Heart left ventricle (tissue), 16 donors: Measurements from ENCODE around the gene ETFB. TPM values are rescaled to one million over a fixed set of nuclear protein-coding genes. Genes with fewer than 3 reads are reported as not detected.
"Not testable (repeated sequence)": the region's sequence is repeated elsewhere in the genome, so short reads cannot be mapped to it uniquely, and the experiment has no call there.

Source experiments
- ATAC-seq, 4 donors: fragments of 200-7000 bp; cut with Tn5 transposase; one replicate each; pipeline ENCODE4 v1.9.1; 2020 to 2022; ENCODE audit warnings: moderate library complexity in 4 of 4, mild to moderate bottlenecking in 3 of 4, moderate number of reproducible peaks in 1 of 4
- DNase-seq, 5 donors: peaks; one replicate each; pipeline ENCODE4 v3.0.0-alpha.2; 2020
- H3K27ac ChIP-seq, 12 donors: fragments of 200-600 bp; sonication (generic) in 4 of 12; one replicate each; pipeline versions ENCODE4 v1.5.0 to v1.8.0; 2016 to 2022; ENCODE audit warnings: mild to moderate bottlenecking in 2 of 12
- H3K27me3 ChIP-seq, 9 donors: fragments of 200-600 bp; sonication (generic) in 2 of 9; one replicate each; pipeline versions ENCODE4 v1.5.1 to v1.8.0; 2016 to 2022; ENCODE audit warnings: mild to moderate bottlenecking in 3 of 9
- H3K36me3 ChIP-seq, 9 donors: fragments of 200-600 bp; sonication (generic) in 2 of 9; one replicate each; pipeline versions ENCODE4 v1.5.0 to v1.8.0; 2018 to 2022; ENCODE audit warnings: mild to moderate bottlenecking in 2 of 9
- H3K4me1 ChIP-seq, 12 donors: fragments of 200-600 bp; sonication (generic) in 4 of 12; one replicate each; pipeline versions ENCODE4 v1.5.0 to v1.8.0; 2016 to 2022; ENCODE audit warnings: mild to moderate bottlenecking in 3 of 12
- H3K4me3 ChIP-seq, 12 donors: fragments of 200-600 bp; sonication (generic) in 4 of 12; one replicate each; pipeline versions ENCODE4 v1.5.0 to v1.8.0; 2017 to 2022; ENCODE audit warnings: mild to moderate bottlenecking in 9 of 12, moderate library complexity in 4 of 12
- H3K9me3 ChIP-seq, 12 donors: fragments of 200-600 bp; sonication (generic) in 4 of 12; one replicate each; pipeline versions ENCODE4 v1.5.0 to v1.8.0; 2016 to 2022; ENCODE audit warnings: mild to moderate bottlenecking in 1 of 12
- CTCF ChIP-seq, 12 donors: fragments of 200-600 bp; sonication (generic) in 4 of 12; IDR thresholded peaks; one replicate each; pipeline versions ENCODE4 v1.5.0 to v1.8.0; 2018 to 2022; ENCODE audit warnings: antibody characterized with exemption in 12 of 12, mild to moderate bottlenecking in 5 of 12
- POLR2A ChIP-seq, 2 donors: fragments of 450-650 bp; IDR thresholded peaks; one replicate each; pipeline ENCODE4 v1.6.1; 2017; ENCODE audit warnings: antibody characterized with exemption in 2 of 2, mild to moderate bottlenecking in 2 of 2, moderate library complexity in 2 of 2
- WGBS, 4 donors: extraction: QIAGEN DNeasy Blood & Tissue Kit in 2 of 4; methylation state at CpG; one replicate each; pipeline versions ENCODE4 v1.1.5 to v1.1.7; 2013 to 2018; 5-methylcytosine and 5-hydroxymethylcytosine counted together
- intact Hi-C, 10 donors: fragments of 100-400 bp; cut with DNase I; formaldehyde crosslinking; loops; one replicate each; pipeline versions ENCODE4 v1.11.1 to v1.14.2; 2022
- polyA plus RNA-seq, 2 donors: library from polyadenylated mRNA; stranded (reverse); fragments of 200-250 nt; gene quantifications; one replicate each; pipeline ENCODE4 v1.2.3, GENCODE V29; 2013
- total RNA-seq, 9 donors: library from RNA; depleted of rRNA in 2 of 9; stranded (reverse); fragments of >200 nt in 2 of 9; fragmentation: NEBNext Ultra II Directional in 3 of 9; extraction: Animal tissue kit (Norgen Biotek cat#: 25700) in 3 of 9; gene quantifications; one replicate each; pipeline versions ENCODE4 v1.1.0 to v1.2.4, GENCODE V29; 2016 to 2023
- donor health status: ischemic (EF 13 %, LVEDD 7.1; RV severe dilation, severe dysfunction).
- donor health status: healthy with polysubstance abuse.
- donor health status: DM: no; HTN: yes; CAD: no.
- donor health status: DM: no; HTN: no; CAD: no.
- donor health status: ischemic (EF 25% LVEDD 6.9; RV normal size, moderate dysfunction).
- donor health status: ischemic (EF 25% LVEDD 5.7; RV mildly dilated, moderate dysfunction).
- donor health status: healthy.
- donor health status: DM: yes; HTN: yes; CAD: no.
- donor health status: ischemic (EF 35%, LVEDD 5.7; RV mildly dilated, moderate dysfunction).
- donor health status: nonischemic (EF 11% LVEDD 7.7; RV severe dilation, severe dysfunction).
- donor health status: DM: yes; HTN: yes; CAD: no.
- donor health status: PGD.
- donor health status: ischemic (EF 29% LVEDD 5.4; RV normal size, mild dysfunction).
- donor health status: nonischemic (EF 23%, LVEDD 6.1; RV moderate dilation, normal function).

The ETFB gene
- total and polyA plus RNA-seq, 11 donors = 206 to 835 (median 301) TPM

DNA sequence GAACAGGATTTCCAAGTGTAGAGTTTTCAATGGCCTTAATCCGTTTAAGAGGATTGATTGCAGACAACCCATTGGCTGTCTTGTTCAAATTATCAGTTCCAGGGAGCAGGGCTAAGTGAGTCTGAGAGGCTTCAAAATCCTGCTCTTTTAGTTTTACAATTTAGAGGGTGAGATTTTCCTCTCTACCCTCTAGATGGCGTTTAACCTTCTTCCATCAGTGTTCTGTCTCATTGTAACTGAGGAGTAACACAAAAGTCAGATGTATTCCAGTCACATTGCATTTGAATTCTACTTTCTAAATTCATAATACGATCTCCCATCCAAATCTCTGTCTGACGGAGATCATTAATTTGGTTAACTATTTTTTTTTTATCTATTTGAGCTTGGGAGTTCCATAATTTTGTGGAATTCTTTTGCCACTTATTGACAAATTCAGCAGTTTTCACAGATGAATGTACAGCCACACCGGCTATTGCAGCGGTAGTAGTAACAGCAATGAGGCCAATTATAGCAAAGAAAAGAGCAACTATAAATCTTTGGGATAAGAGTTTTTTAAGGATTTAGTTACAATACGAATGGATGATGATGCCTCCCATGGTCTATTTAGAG lies 32.0 kb upstream of the ETFB start:
- Histone ChIP-seq H3K36me3 (no peaks in the 10 kb centered on the region), H3K27me3 (no peaks in the 10 kb centered on the region), H3K9me3 (peaks cover 0 to 17% (median 3%) of the 10 kb centered on the region in 12 donors), H3K27ac (no peak overlapping the region), H3K4me3 (no peak overlapping the region), H3K4me1 (peaks cover 0 to 24% (median 5%) of the 10 kb centered on the region in 12 donors)
- TF ChIP-seq CTCF (IDR thresholded peaks at IDR 0.05) (peak; percentile 20 to 61 (median 40)), POLR2A (IDR thresholded peaks at IDR 0.05) (no peak)
- intact Hi-C loops = loop anchor here in 4 of 10 donors (10.0 kb wide), 2 partner anchors 53 to 63 kb away; partner anchors contain the start of gene VSIG10L (in 2 of the 4)
- no peak for ATAC-seq
- DNase-seq = no peak
- 45 to 47% (median 47%) methylated on average over 7 of the region's 7 CpGs for WGBS, 4 donors

- WGBS, 4 donors = 57 to 62% (median 59%) methylated on average over 9 of the region's 9 CpGs
- H3K4me3 ChIP-seq, ATAC-seq, H3K27ac ChIP-seq, H3K36me3 ChIP-seq, DNase-seq, H3K27me3 ChIP-seq: not testable (repeated sequence)
- intact Hi-C loops = loop anchor here in 4 of 10 donors (10.0 kb wide), 2 partner anchors 53 to 63 kb away; partner anchors contain the start of gene VSIG10L (in 2 of the 4)
- Histone ChIP-seq H3K4me1 (peaks cover 0 to 24% (median 5%) of the 10 kb centered on the region in 12 donors), H3K9me3 (peaks cover 0 to 11% (median 3%) of the 10 kb centered on the region in 12 donors)
Measured at GRCh38 chr19:51397453-51397852, 31.3 kb upstream of the ETFB start.

DNA sequence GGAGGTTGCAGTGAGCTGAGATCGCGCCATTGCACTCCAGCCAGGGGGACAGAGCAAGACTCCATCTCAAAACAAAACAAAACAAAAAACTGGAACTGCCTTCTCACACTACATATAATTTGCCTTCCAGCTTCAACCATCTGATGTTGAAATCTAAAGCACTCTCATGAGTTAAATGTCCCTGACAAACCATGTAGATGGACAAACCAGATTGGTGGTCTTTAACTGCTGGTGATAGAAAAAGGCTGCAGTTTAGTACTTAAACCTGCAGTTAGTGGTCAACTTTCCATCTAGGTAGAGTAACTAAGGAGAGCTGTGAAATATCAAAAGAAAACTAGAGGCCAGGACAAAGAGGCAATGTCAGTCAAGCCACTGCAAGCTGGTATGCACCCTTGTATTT lies 30.0 kb upstream of the ETFB start:
- intact Hi-C loops = loop anchor here in 4 of 10 donors (10.0 kb wide), 2 partner anchors 51 to 61 kb away; partner anchors contain the start of gene VSIG10L (in 2 of the 4)
- Histone ChIP-seq H3K9me3 (no peaks in the 10 kb centered on the region), H3K36me3 (no peaks in the 10 kb centered on the region), H3K27me3 (no peaks in the 10 kb centered on the region), H3K27ac (no peak overlapping the region), H3K4me1 (peaks cover 0 to 24% (median 5%) of the 10 kb centered on the region in 12 donors), H3K4me3 (no peak overlapping the region)
- 94 to 100% (median 96%) methylated on average over 2 of the region's 2 CpGs for WGBS, 4 donors
- TF ChIP-seq POLR2A (IDR thresholded peaks at IDR 0.05) (no peak), CTCF (IDR thresholded peaks at IDR 0.05) (no peak)
- no peak for ATAC-seq
- no peak for DNase-seq

DNA sequence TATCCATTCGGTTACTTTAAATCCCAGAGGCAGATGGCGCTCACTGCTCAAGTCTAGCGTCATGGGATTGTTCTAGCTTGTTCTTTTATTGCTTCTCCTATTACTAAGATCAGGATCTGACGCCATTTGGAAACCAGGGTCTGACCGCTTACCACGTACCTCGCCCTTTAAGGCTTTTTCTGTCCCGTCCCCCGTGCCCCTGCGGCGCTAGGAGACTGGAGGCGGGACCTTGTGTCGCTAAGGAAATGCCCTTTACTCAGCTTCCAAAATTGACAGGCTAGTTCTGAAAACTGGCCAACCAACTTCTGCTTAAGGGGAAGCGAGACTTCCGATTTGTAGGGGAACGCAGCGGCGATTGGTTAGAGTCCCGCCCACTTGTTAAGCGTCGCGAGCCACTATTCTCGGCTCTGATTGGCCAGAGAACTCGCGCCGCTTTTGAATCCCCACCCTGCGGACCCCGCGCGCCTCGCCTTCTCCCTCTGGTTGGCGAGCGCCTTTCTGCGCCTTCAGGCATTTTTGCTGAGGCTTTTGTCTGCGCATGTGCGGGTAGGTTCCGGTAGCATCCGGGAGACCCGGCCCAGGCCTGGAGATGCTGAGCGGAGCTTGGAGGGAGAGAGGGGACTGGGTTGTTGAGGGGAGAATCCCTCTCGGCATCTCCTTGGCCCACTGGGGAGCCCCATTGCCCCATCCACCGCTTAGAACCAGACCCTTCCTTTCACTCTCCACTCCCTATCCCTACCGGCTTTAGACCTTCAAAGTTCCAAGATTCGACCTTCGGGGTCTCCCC lies 28.1 kb upstream of the ETFB start:
- 1 to 5% (median 3%) methylated on average over 23 to 45 of the region's 45 CpGs for WGBS, 4 donors
- ATAC-seq = peak; percentile 95 to 99 (median 98)
- Histone ChIP-seq H3K4me3 (peak overlapping the region in 11 of 12 donors; percentile 12 to 59 (median 44)), H3K36me3 (no peaks in the 10 kb centered on the region), H3K27me3 (no peaks in the 10 kb centered on the region), H3K4me1 (peaks cover 0 to 24% (median 5%) of the 10 kb centered on the region in 12 donors), H3K27ac (peak overlapping the region; percentile 11 to 88 (median 66)), H3K9me3 (no peaks in the 10 kb centered on the region)
- peak; percentile 92 to 95 (median 94) for DNase-seq
- intact Hi-C loops = loop anchor here in 5 of 10 donors (1.0 to 10.0 kb wide), 4 partner anchors 27 to 59 kb away; partner anchors contain the start of genes VSIG10L (in 2 of the 5) and ETFB (in 1 of the 5)
- TF ChIP-seq POLR2A (IDR thresholded peaks at IDR 0.05) (no peak), CTCF (IDR thresholded peaks at IDR 0.05) (peak in 4 of 12 donors; percentile 10 to 27 (median 16))
